PC-3 (cell line): Measurements from ENCODE around the gene SLC27A3. TPM values are rescaled to one million over a fixed set of nuclear protein-coding genes. Genes with fewer than 3 reads are reported as not detected.

Experiments used
- ATAC-seq: fragments of 200-7000 bp; cut with Tn5 transposase; 2 replicates; pipeline ENCODE4 v1.9.1; 2020; ENCODE audit warnings: mild to moderate bottlenecking, moderate library complexity
- BruUV-seq: library from RNA; stranded (reverse); fragments of 400-500 nt; replicated peaks from 2 replicates; lab custom pipeline; 2021; lab: Mats Ljungman, UMichigan
- CTCF ChIA-PET: fragments of 300-600 bp; sonication (Branson Sonifier 250); formaldehyde crosslinking; loops from one replicate; lab custom pipeline; 2022; ENCODE audit warnings: antibody characterized with exemption; lab: Charles Lee
- POLR2A ChIA-PET: fragments of 300-600 bp; sonication (Branson Sonifier 250); formaldehyde crosslinking; loops from one replicate; lab custom pipeline; 2022; ENCODE audit warnings: antibody characterized with exemption; ENCODE audit not compliant: unreplicated experiment; lab: Charles Lee
- DNase-seq: peaks from one replicate; pipeline ENCODE4 v3.0.0-alpha.2; 2015
- H2AFZ ChIP-seq: fragments of 300-600 bp; sonication (generic); 2 replicates; pipeline ENCODE4 v1.6.0; 2016; ENCODE audit warnings: antibody characterized with exemption, low read length
- H3F3A ChIP-seq: fragments of 300-600 bp; sonication (generic); one replicate; pipeline ENCODE4 v1.6.0; 2017; ENCODE audit warnings: antibody characterized with exemption, low read length, control low read depth, mild to moderate bottlenecking; ENCODE audit not compliant: unreplicated experiment
- H3K27ac ChIP-seq: fragments of 300-600 bp; sonication (generic); 2 replicates; pipeline ENCODE4 v1.5.1; 2016; ENCODE audit warnings: mild to moderate bottlenecking, low read length
- H3K27me3 ChIP-seq: fragments of 300-600 bp; sonication (generic); 2 replicates; pipeline ENCODE4 v1.6.1; 2016; ENCODE audit warnings: low read length, mixed read lengths
- H3K36me3 ChIP-seq: fragments of 300-600 bp; sonication (generic); 2 replicates; pipeline ENCODE4 v1.6.1; 2016; ENCODE audit warnings: low read depth, mixed run types, low read length, mixed read lengths
- H3K4me1 ChIP-seq: fragments of 300-600 bp; sonication (generic); 2 replicates; pipeline ENCODE4 v1.5.1; 2016; ENCODE audit warnings: low read length; ENCODE audit not compliant: insufficient read depth
- H3K4me2 ChIP-seq: fragments of 300-600 bp; sonication (generic); 2 replicates; pipeline ENCODE4 v1.6.0; 2016; ENCODE audit warnings: low read length
- H3K4me3 ChIP-seq: fragments of 300-600 bp; sonication (generic); 2 replicates; pipeline ENCODE4 v1.5.1; 2016; ENCODE audit warnings: mild to moderate bottlenecking, low read length, mixed read lengths
- H3K79me2 ChIP-seq: fragments of 300-600 bp; sonication (generic); 2 replicates; pipeline ENCODE4 v1.6.1; 2017; ENCODE audit warnings: low read length, mixed read lengths
- H3K9ac ChIP-seq: fragments of 300-600 bp; sonication (generic); 2 replicates; pipeline ENCODE4 v1.6.0; 2016; ENCODE audit warnings: mild to moderate bottlenecking, low read length
- H3K9me2 ChIP-seq: fragments of 300-600 bp; sonication (generic); replicated peaks from 2 replicates; pipeline ENCODE4 v1.6.1; 2016; ENCODE audit warnings: mixed run types, low read length, mixed read lengths
- H3K9me3 ChIP-seq: fragments of 300-600 bp; sonication (generic); 2 replicates; pipeline ENCODE4 v1.6.1; 2016; ENCODE audit warnings: low read length, mixed read lengths
- H4K20me1 ChIP-seq: fragments of 300-600 bp; sonication (generic); 2 replicates; pipeline ENCODE4 v1.6.1; 2016; ENCODE audit warnings: low read length, mixed read lengths
- CTCF ChIP-seq: fragments of 300-600 bp; sonication (generic); conservative IDR thresholded peaks from 2 replicates; pipeline ENCODE4 v1.5.1; 2017; ENCODE audit warnings: antibody characterized with exemption, low read depth, mild to moderate bottlenecking, low read length
- EZH2 ChIP-seq: fragments of 300-600 bp; sonication (generic); IDR thresholded peaks from one replicate; pipeline ENCODE4 v1.6.1; 2017; ENCODE audit warnings: antibody characterized with exemption, mild to moderate bottlenecking, low read length; ENCODE audit not compliant: unreplicated experiment
- EZH2phosphoT487 ChIP-seq: fragments of 300-600 bp; sonication (generic); IDR thresholded peaks from 2 replicates; pipeline ENCODE4 v1.6.1; 2018; ENCODE audit warnings: mild to moderate bottlenecking, antibody characterized with exemption, low read length, borderline replicate concordance
- intact Hi-C: fragments of 100-400 bp; cut with micrococcal nuclease; formaldehyde crosslinking; loops from 2 replicates; pipeline ENCODE4 v1.9.0; 2023
- total RNA-seq: library from RNA; depleted of rRNA; stranded (reverse); fragments of >200 nt; gene quantifications from 2 replicates; pipeline ENCODE4 v1.2.3, GENCODE V29; 2014; rRNA removed

The SLC27A3 gene
- total RNA-seq, 1 experiment from 2014 or later: 6.3 TPM

- Histone ChIP-seq H3K79me2 (no peaks in the 10 kb centered on the region), H3K4me3 (no peak overlapping the region), H3K9me2 (no peaks in the 10 kb centered on the region), H3K27ac (no peak overlapping the region), H3K9ac (no peak overlapping the region), H3K27me3 (no peaks in the 10 kb centered on the region), H4K20me1 (no peaks in the 10 kb centered on the region), H2AFZ (no peak overlapping the region), H3K36me3 (peaks cover 34% of the 10 kb centered on the region), H3K4me1 (no peaks in the 10 kb centered on the region), H3K4me2 (no peak overlapping the region), H3F3A (no peaks in the 10 kb centered on the region), H3K9me3 (no peaks in the 10 kb centered on the region)
- DNase-seq (no peak), ATAC-seq (no peak)
- BruUV-seq: no TSS peak
- POLR2A ChIA-PET: no interaction called here
- intact Hi-C loops: no loop called here
- CTCF ChIA-PET: no interaction called here
- no peak for TF ChIP-seq EZH2phosphoT487
- TF ChIP-seq CTCF: no peak
- no peak for TF ChIP-seq EZH2
Observed at GRCh38 chr1:153818876-153819275, 43.7 kb downstream of the SLC27A3 start.

GRCh38 chr1:153827168-153827964 lies 52.2 kb downstream of the SLC27A3 start:
- H3K27ac ChIP-seq: no peak overlapping the region
- TF ChIP-seq EZH2 (no peak), EZH2phosphoT487 (no peak), CTCF (peak; percentile 49)
- BruUV-seq: TSS peak; percentile 28
- H4K20me1 ChIP-seq: no peaks in the 10 kb centered on the region
- H3K4me2 ChIP-seq: no peak overlapping the region
- H3K36me3 ChIP-seq: peaks cover 16% of the 10 kb centered on the region
- DNase-seq (no peak), ATAC-seq (no peak)
- H3K4me3 ChIP-seq: no peak overlapping the region
- no peaks in the 10 kb centered on the region for H3K27me3 ChIP-seq
- H2AFZ ChIP-seq: no peak overlapping the region
- no peaks in the 10 kb centered on the region for H3K9me3 ChIP-seq
- no peaks in the 10 kb centered on the region for H3K4me1 ChIP-seq
- no peak overlapping the region for H3K9ac ChIP-seq
- no peaks in the 10 kb centered on the region for H3F3A ChIP-seq
- CTCF ChIA-PET: no interaction called here
- intact Hi-C loops: no loop called here
- POLR2A ChIA-PET: interaction anchor here (0.5 kb wide), 1 partner anchor 166 kb away, joined by 7 read pairs; no protein-coding TSS in a partner anchor
- 0 out of 2 replicates have a peak, but pooled peaks cover 3% of the 10 kb centered on the region for H3K79me2 ChIP-seq
- H3K9me2 ChIP-seq: no peaks in the 10 kb centered on the region

Other genes starting within 250 kb of the SLC27A3 start
- gene S100A6, start 239.4 kb upstream of the SLC27A3 start, total RNA-seq: 1,818 and 2,572 TPM in 2 replicates
- gene S100A5, start 234.5 kb upstream of the SLC27A3 start, total RNA-seq: 2.5 and 6.3 TPM in 2 replicates
- 32.2 and 55.8 TPM in 2 replicates for gene S100A4, start 229.6 kb upstream of the SLC27A3 start, total RNA-seq
- gene S100A3, start 226.1 kb upstream of the SLC27A3 start, total RNA-seq: 4.6 and 7.9 TPM in 2 replicates
- gene S100A2, start 209.6 kb upstream of the SLC27A3 start, total RNA-seq: 358 and 373 TPM in 2 replicates
- 1,254 and 1,288 TPM in 2 replicates for gene S100A16, start 162.3 kb upstream of the SLC27A3 start, total RNA-seq
- 462 and 536 TPM in 2 replicates for gene S100A14, start 159.1 kb upstream of the SLC27A3 start, total RNA-seq
- gene S100A13, start 147.9 kb upstream of the SLC27A3 start, total RNA-seq: 307 and 350 TPM in 2 replicates
- 0.29 TPM in 1 of 2 replicates, not detected in the other for gene S100A1, start 147.0 kb upstream of the SLC27A3 start, total RNA-seq
- gene CHTOP, start 141.3 kb upstream of the SLC27A3 start, total RNA-seq: 101 and 112 TPM in 2 replicates
- 46.4 and 82.0 TPM in 2 replicates for gene SNAPIN, start 116.7 kb upstream of the SLC27A3 start, total RNA-seq
- gene ILF2, start 104.4 kb upstream of the SLC27A3 start, total RNA-seq: 398 and 439 TPM in 2 replicates
- gene NPR1, start 96.7 kb upstream of the SLC27A3 start, total RNA-seq: 0.46 and 0.84 TPM in 2 replicates
- 46.5 and 57.4 TPM in 2 replicates for gene INTS3, start 47.4 kb upstream of the SLC27A3 start, total RNA-seq
- 7.2 and 11.7 TPM in 2 replicates for gene GATAD2B, start 147.6 kb downstream of the SLC27A3 start, total RNA-seq
- 27.3 and 38.0 TPM in 2 replicates for gene DENND4B, start 171.3 kb downstream of the SLC27A3 start, total RNA-seq
- gene CRTC2, start 183.2 kb downstream of the SLC27A3 start, total RNA-seq: 17.6 and 21.0 TPM in 2 replicates
- gene SLC39A1, start 188.1 kb downstream of the SLC27A3 start, total RNA-seq: 201 and 224 TPM in 2 replicates
- gene CREB3L4, start 192.5 kb downstream of the SLC27A3 start, total RNA-seq: 22.9 and 28.7 TPM in 2 replicates
- gene JTB, start 202.3 kb downstream of the SLC27A3 start, total RNA-seq: 377 and 388 TPM in 2 replicates
- 41.2 and 42.3 TPM in 2 replicates for gene RAB13, start 210.9 kb downstream of the SLC27A3 start, total RNA-seq
- gene RPS27, start 215.4 kb downstream of the SLC27A3 start, total RNA-seq: 1,964 and 2,544 TPM in 2 replicates